K562 (cell line): ENCODE results near the gene PTPRU. TPM values are rescaled to one million over a fixed set of nuclear protein-coding genes. Genes with fewer than 3 reads are reported as not detected.

Experiments used
- HCFC1 ChIP-seq: IDR thresholded peaks from 2 replicates; pipeline ENCODE4 v1.6.1; 2012; ENCODE audit warnings: low read depth, low read length, improper control_type of control experiment
- ILF3 ChIP-seq: fragments of 450-650 bp; IDR thresholded peaks from 2 replicates; pipeline ENCODE4 v1.6.1; 2018; ENCODE audit warnings: antibody characterized with exemption, mild to moderate bottlenecking, moderate library complexity, borderline replicate concordance
- KDM5B ChIP-seq: fragments of 200-600 bp; sonication (generic); IDR thresholded peaks from 2 replicates; pipeline ENCODE4 v1.6.1; 2012; ENCODE audit warnings: low read depth, mild to moderate bottlenecking, moderate library complexity, low read length, control low read depth, inconsistent platforms; ENCODE audit not compliant: insufficient replicate concordance
- LARP7 ChIP-seq: fragments of 450-650 bp; IDR thresholded peaks from 2 replicates; pipeline ENCODE4 v1.6.1; 2016
- MCM5 ChIP-seq: fragments of 450-650 bp; IDR thresholded peaks from 2 replicates; pipeline ENCODE4 v1.6.1; 2016; ENCODE audit warnings: low read depth
- NBN ChIP-seq: fragments of 450-650 bp; IDR thresholded peaks from 2 replicates; pipeline ENCODE4 v1.6.1; 2016; ENCODE audit warnings: low read depth, mild to moderate bottlenecking
- PHB2 ChIP-seq: fragments of 450-650 bp; IDR thresholded peaks from 2 replicates; pipeline ENCODE4 v1.6.1; 2017; ENCODE audit warnings: low read depth
- RFX1 ChIP-seq: fragments of 450-650 bp; IDR thresholded peaks from 2 replicates; pipeline ENCODE4 v1.6.1; 2016; ENCODE audit warnings: mild to moderate bottlenecking, moderate library complexity
- SMC3 ChIP-seq: conservative IDR thresholded peaks from 2 replicates; pipeline ENCODE4 v1.6.1; 2011; ENCODE audit warnings: low read depth, low read length, improper control_type of control experiment; ENCODE audit not compliant: insufficient read depth
- ZBTB1 ChIP-seq: sonication (generic); formaldehyde crosslinking; IDR thresholded peaks from 2 replicates; pipeline ENCODE4 v1.8.1; 2023; ENCODE audit warnings: missing genetic modification reagents, low read depth, mild to moderate bottlenecking, borderline replicate concordance
- ZC3H4 ChIP-seq: sonication (generic); formaldehyde crosslinking; IDR thresholded peaks from 2 replicates; pipeline ENCODE4 v1.9.0; 2021; ENCODE audit warnings: missing genetic modification reagents, borderline replicate concordance
- ZFP1 ChIP-seq: fragments of 450-650 bp; formaldehyde crosslinking; IDR thresholded peaks from 2 replicates; pipeline ENCODE4 v1.4.0; 2020; ENCODE audit warnings: mild to moderate bottlenecking, mixed read lengths
- ZNF436 ChIP-seq: fragments of 250-450, 450-650 bp; sonication (Bioruptor Pico); formaldehyde crosslinking; IDR thresholded peaks from 2 replicates; pipeline ENCODE4 v1.7.0; 2020; ENCODE audit warnings: mild to moderate bottlenecking
- ZNF644 ChIP-seq: fragments of 200-800 bp; sonication (Bioruptor generic); IDR thresholded peaks from 2 replicates; pipeline ENCODE4 v1.6.1; 2016; ENCODE audit warnings: low read depth, missing genetic modification characterization, missing compliant biosample characterization
- ZNF717 ChIP-seq: fragments of 250-450 bp; sonication (Bioruptor Pico); IDR thresholded peaks from 2 replicates; pipeline ENCODE4 v1.5.0; 2021
- polyA plus RNA-seq, 8 experiments: library from polyadenylated mRNA; depleted of rRNA in 4 of 8; stranded (reverse) in 5 of 8; unstranded in 3 of 8; fragments of >200 nt; fragmentation: Nextera tagmentation in 2 of 8; fragmentation: Illumina TruSeq in 1 of 8; extraction: Ambion mirVana in 2 of 8; extraction: Trizol in 1 of 8; gene quantifications; 2 replicates each; pipeline versions ENCODE4 v1.2.1 to v1.2.3, GENCODE V29; 2011 to 2014; ENCODE audit warnings: inconsistent platforms in 1 of 8, missing spikeins in 1 of 8
- total RNA-seq, 7 experiments: library from RNA; depleted of rRNA in 6 of 7; stranded (reverse); fragments of >200 nt in 6 of 7; fragmentation: Illumina TruSeq in 2 of 7; extraction: Trizol in 2 of 7; gene quantifications; 2 replicates each; pipeline versions ENCODE4 v1.2.1 to v1.2.3, GENCODE V29; 2011 to 2021; ENCODE audit warnings: low replicate concordance in 1 of 7
- TF ChIP-seq, protein P1 (sequence below): fragments of 250-450 bp; sonication (Bioruptor Pico); IDR thresholded peaks from 2 replicates; pipeline ENCODE4 v1.4.0; 2020; ENCODE audit warnings: mild to moderate bottlenecking, moderate library complexity, borderline replicate concordance

Gene PTPRU
- total and polyA plus RNA-seq, 9 of the 15 experiments (the other 6 are each of a cell fraction or from before 2014, with no cell fraction given): 0.01 to 2.9 (median 1.0) TPM

DNA sequence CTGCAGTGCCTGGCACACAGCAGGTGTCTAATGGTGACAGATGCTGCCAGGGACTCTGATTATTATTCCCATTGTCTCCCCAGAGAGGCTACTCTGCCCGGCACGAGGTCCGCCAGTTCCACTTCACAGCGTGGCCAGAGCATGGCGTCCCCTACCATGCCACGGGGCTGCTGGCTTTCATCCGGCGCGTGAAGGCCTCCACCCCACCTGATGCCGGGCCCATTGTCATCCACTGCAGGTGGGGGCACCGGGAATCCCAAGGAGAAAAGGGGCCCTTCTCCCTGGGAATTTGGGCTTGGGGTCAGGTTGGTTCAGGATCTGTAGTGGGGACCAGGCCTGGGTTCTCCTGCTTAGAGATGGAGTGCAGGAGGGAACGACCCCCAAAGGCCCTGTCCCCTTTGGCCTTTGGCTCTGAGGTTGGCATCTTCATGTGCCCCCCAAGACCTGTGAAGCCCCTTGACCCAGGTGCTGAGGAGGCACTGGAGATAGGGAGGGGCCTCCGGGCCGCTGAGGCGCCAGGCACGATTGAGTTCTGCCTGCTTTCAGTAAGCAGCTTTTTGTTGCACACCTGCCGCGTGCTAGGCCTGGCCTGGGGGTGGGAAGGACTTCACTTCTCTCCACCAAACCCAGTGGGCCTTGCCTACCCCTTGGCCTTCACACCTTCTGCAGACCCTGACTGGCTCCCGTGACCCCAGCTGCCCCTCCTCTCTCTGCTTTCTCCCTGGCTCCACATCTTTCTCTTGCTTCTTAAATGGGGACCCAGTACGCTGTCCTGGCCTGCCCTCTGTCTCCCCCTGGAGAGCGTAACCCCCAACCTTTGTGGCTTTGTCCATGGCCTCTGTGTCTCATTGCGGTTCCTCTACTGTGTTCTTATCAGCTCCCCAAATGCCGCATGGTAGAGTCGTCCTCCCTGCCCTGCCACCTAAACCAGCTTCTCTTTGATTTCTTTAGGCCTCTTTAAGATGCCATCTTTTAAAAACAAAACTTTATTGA lies 76.4 kb downstream of the PTPRU start (continued):
- TF ChIP-seq ZNF644 (tag) (0 out of 2 replicates have a peak, but pooled peaks have one; percentile 32), RFX1 (no peak), HCFC1 (no peak), ZNF717 (CRISPR knock-in tag) (no peak), KDM5B (no peak), NBN (no peak), ZNF436 (CRISPR knock-in tag) (no peak), SMC3 (0 out of 2 replicates have a peak, but pooled peaks have one; percentile 8), ZC3H4 (CRISPR knock-in tag) (no peak), ZBTB1 (CRISPR knock-in tag) (peak; percentile 89), PHB2 (no peak), ZFP1 (CRISPR knock-in tag) (no peak), MCM5 (no peak), LARP7 (no peak), ILF3 (no peak)
- TF ChIP-seq, protein P1, sequence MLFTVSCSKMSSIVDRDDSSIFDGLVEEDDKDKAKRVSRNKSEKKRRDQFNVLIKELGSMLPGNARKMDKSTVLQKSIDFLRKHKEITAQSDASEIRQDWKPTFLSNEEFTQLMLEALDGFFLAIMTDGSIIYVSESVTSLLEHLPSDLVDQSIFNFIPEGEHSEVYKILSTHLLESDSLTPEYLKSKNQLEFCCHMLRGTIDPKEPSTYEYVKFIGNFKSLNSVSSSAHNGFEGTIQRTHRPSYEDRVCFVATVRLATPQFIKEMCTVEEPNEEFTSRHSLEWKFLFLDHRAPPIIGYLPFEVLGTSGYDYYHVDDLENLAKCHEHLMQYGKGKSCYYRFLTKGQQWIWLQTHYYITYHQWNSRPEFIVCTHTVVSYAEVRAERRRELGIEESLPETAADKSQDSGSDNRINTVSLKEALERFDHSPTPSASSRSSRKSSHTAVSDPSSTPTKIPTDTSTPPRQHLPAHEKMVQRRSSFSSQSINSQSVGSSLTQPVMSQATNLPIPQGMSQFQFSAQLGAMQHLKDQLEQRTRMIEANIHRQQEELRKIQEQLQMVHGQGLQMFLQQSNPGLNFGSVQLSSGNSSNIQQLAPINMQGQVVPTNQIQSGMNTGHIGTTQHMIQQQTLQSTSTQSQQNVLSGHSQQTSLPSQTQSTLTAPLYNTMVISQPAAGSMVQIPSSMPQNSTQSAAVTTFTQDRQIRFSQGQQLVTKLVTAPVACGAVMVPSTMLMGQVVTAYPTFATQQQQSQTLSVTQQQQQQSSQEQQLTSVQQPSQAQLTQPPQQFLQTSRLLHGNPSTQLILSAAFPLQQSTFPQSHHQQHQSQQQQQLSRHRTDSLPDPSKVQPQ (CRISPR knock-in tag): no peak
